ENCODE results near the gene ERO1B.

Gene ERO1B

DNA sequence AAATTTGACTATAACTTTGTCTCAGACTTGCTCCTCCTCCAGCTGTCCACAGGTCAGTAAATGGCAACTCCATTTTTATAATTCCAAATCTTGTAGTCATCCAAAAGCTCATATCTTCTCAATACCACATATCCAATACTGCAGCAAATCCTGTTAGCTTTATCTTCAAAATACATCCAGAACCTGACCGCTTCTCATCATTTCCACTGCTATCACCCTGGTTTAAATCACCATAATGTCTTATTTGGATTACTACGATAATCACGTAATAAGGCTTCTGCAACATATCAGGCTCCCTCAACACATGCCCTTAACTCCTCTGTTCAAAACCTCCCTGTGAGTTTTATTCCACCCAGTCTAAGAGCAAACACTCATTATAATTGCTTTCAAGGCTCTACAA, 34.5 kb downstream of the ERO1B start:
- no peak for DNase-seq (ENCODE audit: extremely low read depth, low read depth)
- TF ChIP-seq, protein P1, sequence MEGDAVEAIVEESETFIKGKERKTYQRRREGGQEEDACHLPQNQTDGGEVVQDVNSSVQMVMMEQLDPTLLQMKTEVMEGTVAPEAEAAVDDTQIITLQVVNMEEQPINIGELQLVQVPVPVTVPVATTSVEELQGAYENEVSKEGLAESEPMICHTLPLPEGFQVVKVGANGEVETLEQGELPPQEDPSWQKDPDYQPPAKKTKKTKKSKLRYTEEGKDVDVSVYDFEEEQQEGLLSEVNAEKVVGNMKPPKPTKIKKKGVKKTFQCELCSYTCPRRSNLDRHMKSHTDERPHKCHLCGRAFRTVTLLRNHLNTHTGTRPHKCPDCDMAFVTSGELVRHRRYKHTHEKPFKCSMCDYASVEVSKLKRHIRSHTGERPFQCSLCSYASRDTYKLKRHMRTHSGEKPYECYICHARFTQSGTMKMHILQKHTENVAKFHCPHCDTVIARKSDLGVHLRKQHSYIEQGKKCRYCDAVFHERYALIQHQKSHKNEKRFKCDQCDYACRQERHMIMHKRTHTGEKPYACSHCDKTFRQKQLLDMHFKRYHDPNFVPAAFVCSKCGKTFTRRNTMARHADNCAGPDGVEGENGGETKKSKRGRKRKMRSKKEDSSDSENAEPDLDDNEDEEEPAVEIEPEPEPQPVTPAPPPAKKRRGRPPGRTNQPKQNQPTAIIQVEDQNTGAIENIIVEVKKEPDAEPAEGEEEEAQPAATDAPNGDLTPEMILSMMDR (IDR thresholded peaks at IDR 0.05; ENCODE audit: low read depth, low read length, missing control alignments) = no peak
- H3K4me3 ChIP-seq (replicated peaks; ENCODE audit: low read depth, low read length) = no peak overlapping the region

DNA sequence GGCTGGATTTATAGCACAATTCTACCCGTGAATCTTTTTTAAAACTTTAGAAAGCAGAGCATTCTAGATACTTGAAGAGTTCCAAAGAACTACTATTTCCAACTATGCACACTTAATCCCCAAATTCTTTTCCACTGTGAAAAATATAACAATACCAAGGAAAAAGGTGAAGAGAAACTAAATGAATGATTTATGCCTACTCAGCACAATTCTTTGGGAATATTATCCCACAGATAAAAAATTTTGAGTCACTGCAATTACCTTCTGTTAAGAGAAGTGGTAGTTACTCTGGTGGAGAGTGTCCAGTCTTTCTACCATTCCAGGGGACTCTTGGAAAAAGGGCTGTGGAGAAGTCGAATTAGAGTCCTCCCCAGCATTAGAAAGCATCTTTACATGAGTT, 39.2 kb downstream of the ERO1B start:
- TF ChIP-seq, protein P1 (IDR thresholded peaks at IDR 0.05; ENCODE audit: low read depth, low read length, missing control alignments) = no peak
- DNase-seq (ENCODE audit: extremely low read depth, low read depth) = no peak
- H3K4me3 ChIP-seq (replicated peaks; ENCODE audit: low read depth, low read length) = no peak overlapping the region

DNA sequence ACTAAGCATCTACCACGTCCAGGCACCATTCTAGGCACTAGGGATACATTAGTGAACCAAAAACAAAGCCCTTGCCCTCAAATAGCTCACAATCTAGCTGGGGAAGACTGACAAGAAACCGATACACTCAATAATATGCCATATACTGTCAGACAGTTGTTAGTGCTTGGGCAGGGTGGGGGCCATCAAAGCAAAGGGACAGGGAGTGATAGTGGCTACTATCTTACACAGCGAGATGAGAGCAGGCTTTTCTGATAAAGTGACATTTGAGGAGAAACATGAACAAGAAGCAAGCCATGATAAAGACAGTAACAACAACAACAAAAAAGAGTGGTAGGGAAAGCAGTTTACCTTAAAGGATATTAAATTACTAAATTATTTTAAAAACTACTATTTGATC, 41.1 kb downstream of the ERO1B start:
- TF ChIP-seq, protein P1 (IDR thresholded peaks at IDR 0.05; ENCODE audit: low read depth, low read length, missing control alignments) = no peak
- DNase-seq (ENCODE audit: extremely low read depth, low read depth) = no peak
- no peak overlapping the region for H3K4me3 ChIP-seq (replicated peaks; ENCODE audit: low read depth, low read length)

DNA sequence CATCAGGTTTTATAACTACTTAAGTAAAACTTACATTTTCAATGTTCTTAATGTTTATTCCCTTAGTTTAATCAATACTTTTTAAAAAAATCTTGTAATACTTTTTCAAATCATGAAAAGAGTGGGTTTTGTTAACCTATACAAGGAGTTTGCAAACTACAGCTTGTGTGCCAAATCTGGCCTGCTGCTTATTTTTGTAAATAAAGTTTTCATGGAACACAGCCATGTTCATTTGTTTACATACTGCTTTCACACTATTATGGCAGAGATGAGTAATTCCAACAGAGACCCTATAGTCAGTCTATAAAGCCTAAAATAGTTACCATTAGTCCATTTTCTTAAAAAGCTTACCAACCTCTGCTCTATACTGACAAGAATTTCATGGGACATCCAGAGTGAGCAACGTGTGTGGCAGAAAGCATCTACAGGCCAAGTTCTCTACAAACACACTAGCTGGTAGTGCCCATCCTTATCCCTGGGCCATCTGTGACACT, 42.6 kb downstream of the ERO1B start:
- no peak overlapping the region for H3K4me3 ChIP-seq (replicated peaks; ENCODE audit: low read depth, low read length)
- no peak for DNase-seq (ENCODE audit: extremely low read depth, low read depth)

DNA sequence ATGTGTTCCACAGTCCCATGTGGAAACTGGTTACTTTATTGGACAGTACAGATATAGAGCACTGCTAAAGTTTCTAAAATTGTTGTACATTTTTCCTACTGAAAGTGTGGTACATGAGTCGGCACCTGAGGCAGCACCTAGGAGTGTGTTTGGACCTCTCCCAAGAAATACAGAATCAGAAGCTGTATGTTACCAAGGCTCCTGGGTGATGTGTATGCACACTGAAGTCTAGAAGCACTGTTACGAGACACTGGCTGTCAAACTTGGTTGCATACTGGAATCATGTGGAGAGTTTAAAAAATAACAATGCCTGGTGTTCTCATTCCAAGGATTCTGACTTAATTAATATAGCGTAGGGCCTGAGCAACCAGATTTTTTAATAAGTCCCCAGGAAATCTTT, 46.6 kb downstream of the ERO1B start:
- no peak overlapping the region for H3K4me3 ChIP-seq (replicated peaks; ENCODE audit: low read depth, low read length)
- DNase-seq (ENCODE audit: extremely low read depth, low read depth) = no peak
- TF ChIP-seq, protein P1 (IDR thresholded peaks at IDR 0.05; ENCODE audit: low read depth, low read length, missing control alignments) = no peak

More for the DNA sequence above, 42.6 kb downstream of the ERO1B start:
- TF ChIP-seq, protein P1 (IDR thresholded peaks at IDR 0.05; ENCODE audit: low read depth, low read length, missing control alignments) = no peak

DNA sequence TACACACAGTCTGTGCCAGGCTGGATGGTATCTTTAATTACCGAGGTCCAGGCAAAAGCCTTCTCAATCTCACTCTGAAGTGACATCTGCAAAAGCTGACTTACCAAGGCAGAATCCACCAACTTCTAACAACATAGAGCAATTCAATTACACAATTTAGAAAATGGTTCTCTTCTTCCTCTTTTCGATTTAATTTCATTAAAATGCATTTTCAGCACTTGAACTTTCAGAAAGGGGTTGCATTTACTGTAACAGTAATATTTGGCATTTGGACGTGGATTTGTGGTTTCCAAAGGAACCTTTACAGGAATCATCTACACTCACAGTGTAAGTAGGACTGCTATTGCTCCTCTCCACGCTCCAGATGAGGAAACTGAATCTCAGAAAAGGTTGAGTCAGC, 53.3 kb downstream of the ERO1B start:
- H3K4me3 ChIP-seq (replicated peaks; ENCODE audit: low read depth, low read length) = no peak overlapping the region
- TF ChIP-seq, protein P1 (IDR thresholded peaks at IDR 0.05; ENCODE audit: low read depth, low read length, missing control alignments) = no peak
- no peak for DNase-seq (ENCODE audit: extremely low read depth, low read depth)

DNA sequence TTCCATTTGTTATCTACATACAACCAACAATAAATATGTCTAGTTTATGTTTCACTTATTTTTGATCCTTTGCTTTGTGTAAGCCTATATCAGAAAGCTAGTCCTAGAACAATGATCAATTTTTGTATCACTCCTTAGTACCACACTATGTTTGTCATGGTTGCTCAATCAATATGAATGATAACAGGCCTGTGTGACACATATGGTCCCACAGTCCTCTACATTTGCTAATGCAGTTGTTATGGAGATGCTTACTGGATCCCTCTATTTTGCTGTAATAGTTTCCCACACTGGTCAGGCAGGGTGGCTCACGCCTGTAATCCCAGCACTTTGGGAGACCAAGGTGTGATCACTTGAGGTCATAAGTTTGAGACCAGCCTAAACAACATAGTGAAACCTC, 59.1 kb downstream of the ERO1B start:
- DNase-seq (ENCODE audit: extremely low read depth, low read depth) = no peak
- H3K4me3 ChIP-seq (replicated peaks; ENCODE audit: low read depth, low read length) = no peak overlapping the region
- TF ChIP-seq, protein P1 (IDR thresholded peaks at IDR 0.05; ENCODE audit: low read depth, low read length, missing control alignments) = no peak

Data from HFF-Myc (cell line).